ENCODE results near the gene PRSS57. TPM values are rescaled to one million over a fixed set of nuclear protein-coding genes. Genes with fewer than 3 reads are reported as not detected.
A peak's percentile ranks its signal among the peaks of the same experiment; 100 is the strongest.
"Not testable (repeated sequence)": the region's sequence is repeated elsewhere in the genome, so short reads cannot be mapped to it uniquely, and the experiment has no call there.

PRSS57 gene
- not detected for total RNA-seq

GRCh38 chr19:695352-695949 lies at the start of gene PRSS57:
Gene PRSS57 (minus strand): TSS chr19:695452. CDS start chr19:695430, 22 bp downstream.
- Histone ChIP-seq H3K27me3 (peaks cover 4% of the 10 kb centered on the region), H3K36me3 (no peaks in the 10 kb centered on the region), H3K9me3 (no peaks in the 10 kb centered on the region), H3K4me3 (no peak within 1 kb of the TSS), H3K4me1 (no peaks in the 10 kb centered on the region), H3K27ac (no peak within 1 kb of the TSS), H3K9ac (ENCODE audit: low read depth in 2 of 2, low read length in 2 of 2) (no peak within 1 kb of the TSS)
- DNase-seq, result no peak
- intact Hi-C loops (cut with DNase I), result no loop called here
- TF ChIP-seq CTCF (IDR thresholded peaks at IDR 0.05), result no peak

- H3K27me3 ChIP-seq, result no peaks in the 10 kb centered on the region
- DNase-seq, result peak; percentile 79
- no peaks in the 10 kb centered on the region for H3K9me3 ChIP-seq
- H3K4me1 ChIP-seq, result no peaks in the 10 kb centered on the region
- H3K27ac ChIP-seq, result peak overlapping the region; percentile 32
- intact Hi-C loops (cut with DNase I), result no loop called here
- no peak overlapping the region for H3K4me3 ChIP-seq
- no peak for TF ChIP-seq CTCF (IDR thresholded peaks at IDR 0.05)
- H3K9ac ChIP-seq (ENCODE audit: low read depth in 2 of 2, low read length in 2 of 2), result peak overlapping the region in 1 of 2 donors; percentile 22
- H3K36me3 ChIP-seq, result no peaks in the 10 kb centered on the region
These were observed 48.0 kb upstream of the PRSS57 start for GRCh38 chr19:743168-743687.

GRCh38 chr19:742540-743075 lies 47.4 kb upstream of the PRSS57 start:
- no peak for TF ChIP-seq CTCF (IDR thresholded peaks at IDR 0.05)
- intact Hi-C loops (cut with DNase I), result no loop called here
- peak overlapping the region in 1 of 2 donors; percentile 22 for H3K9ac ChIP-seq (ENCODE audit: low read depth in 2 of 2, low read length in 2 of 2)
- DNase-seq, result no peak
- H3K4me1 ChIP-seq, result no peaks in the 10 kb centered on the region
- no peak overlapping the region for H3K27ac ChIP-seq
- H3K4me3 ChIP-seq, result no peak overlapping the region
- no peaks in the 10 kb centered on the region for H3K27me3 ChIP-seq
- H3K9me3 ChIP-seq, result no peaks in the 10 kb centered on the region
- no peaks in the 10 kb centered on the region for H3K36me3 ChIP-seq

GRCh38 chr19:741506-742131 lies 46.4 kb upstream of the PRSS57 start:
- H3K9ac ChIP-seq (ENCODE audit: low read depth in 2 of 2, low read length in 2 of 2), result no peak overlapping the region
- no peaks in the 10 kb centered on the region for H3K36me3 ChIP-seq
- intact Hi-C loops (cut with DNase I), result no loop called here
- no peak overlapping the region for H3K4me3 ChIP-seq
- no peaks in the 10 kb centered on the region for H3K27me3 ChIP-seq
- H3K27ac ChIP-seq, result no peak overlapping the region
- H3K4me1 ChIP-seq, result no peaks in the 10 kb centered on the region
- no peaks in the 10 kb centered on the region for H3K9me3 ChIP-seq
- DNase-seq, result no peak
- TF ChIP-seq CTCF (IDR thresholded peaks at IDR 0.05), result no peak

GRCh38 chr19:740816-741505 lies 45.7 kb upstream of the PRSS57 start:
- intact Hi-C loops (cut with DNase I); H3K36me3 ChIP-seq; H3K27me3 ChIP-seq; H3K4me3 ChIP-seq; H3K27ac ChIP-seq; H3K9me3 ChIP-seq; H3K4me1 ChIP-seq; DNase-seq: not testable (repeated sequence)
- peak overlapping the region in 1 of 2 donors; percentile 40 for H3K9ac ChIP-seq (ENCODE audit: low read depth in 2 of 2, low read length in 2 of 2)

Data from colonic mucosa (tissue), 4 donors.